Natural killer cell treated with Interleukin-12 subunit alpha and Interleukin-12 subunit beta and Interleukin-15 and Interleukin-18, amount 100 ng/mL, for 72 hours (primary cell): ENCODE results near the gene SYNGR3. TPM values are rescaled to one million over a fixed set of nuclear protein-coding genes. Genes with fewer than 3 reads are reported as not detected.

ENCODE experiments used
- ATAC-seq, 2 donors: fragments of 150-1000 bp; cut with Tn5 transposase in 1 of 2; sonication (Bioruptor Pico), chemical (Tn5 transposase) in 1 of 2; 2 replicates each; pipeline ENCODE4 v1.10.0; 2021
- DNase-seq: peaks from one replicate; pipeline ENCODE4 v3.0.0; 2022; ENCODE audit warnings: low spot score
- H3K27ac Mint-ChIP-seq, 2 donors: 1 replicate in 1 of 2; 2 replicates in 1 of 2; pipeline ENCODE4 v1.8.0; 2022; ENCODE audit warnings: mixed read lengths in 2 of 2, mild to moderate bottlenecking in 1 of 2, moderate library complexity in 1 of 2
- H3K27me3 Mint-ChIP-seq, 2 donors: 1 replicate in 1 of 2; 2 replicates in 1 of 2; pipeline ENCODE4 v1.8.0; 2022; ENCODE audit warnings: mixed read lengths in 2 of 2
- H3K36me3 Mint-ChIP-seq: one replicate; pipeline ENCODE4 v1.8.0; 2022; ENCODE audit warnings: mixed read lengths
- H3K4me1 Mint-ChIP-seq, 2 donors: 1 replicate in 1 of 2; 2 replicates in 1 of 2; pipeline ENCODE4 v1.8.0; 2022; ENCODE audit warnings: low read depth in 2 of 2, mixed read lengths in 2 of 2, mild to moderate bottlenecking in 1 of 2
- H3K4me3 Mint-ChIP-seq: one replicate; pipeline ENCODE4 v1.8.0; 2022; ENCODE audit warnings: mixed read lengths
- H3K9me3 Mint-ChIP-seq: 2 replicates; pipeline ENCODE4 v1.8.0; 2022; ENCODE audit warnings: mixed read lengths
- total RNA-seq, 2 donors: library from RNA; stranded (reverse); gene quantifications; one replicate each; pipeline ENCODE4 v1.2.3, GENCODE V29; 2022

SYNGR3 gene
- total RNA-seq, 2 donors from 2014 or later = 21.3 to 43.6 TPM

DNA sequence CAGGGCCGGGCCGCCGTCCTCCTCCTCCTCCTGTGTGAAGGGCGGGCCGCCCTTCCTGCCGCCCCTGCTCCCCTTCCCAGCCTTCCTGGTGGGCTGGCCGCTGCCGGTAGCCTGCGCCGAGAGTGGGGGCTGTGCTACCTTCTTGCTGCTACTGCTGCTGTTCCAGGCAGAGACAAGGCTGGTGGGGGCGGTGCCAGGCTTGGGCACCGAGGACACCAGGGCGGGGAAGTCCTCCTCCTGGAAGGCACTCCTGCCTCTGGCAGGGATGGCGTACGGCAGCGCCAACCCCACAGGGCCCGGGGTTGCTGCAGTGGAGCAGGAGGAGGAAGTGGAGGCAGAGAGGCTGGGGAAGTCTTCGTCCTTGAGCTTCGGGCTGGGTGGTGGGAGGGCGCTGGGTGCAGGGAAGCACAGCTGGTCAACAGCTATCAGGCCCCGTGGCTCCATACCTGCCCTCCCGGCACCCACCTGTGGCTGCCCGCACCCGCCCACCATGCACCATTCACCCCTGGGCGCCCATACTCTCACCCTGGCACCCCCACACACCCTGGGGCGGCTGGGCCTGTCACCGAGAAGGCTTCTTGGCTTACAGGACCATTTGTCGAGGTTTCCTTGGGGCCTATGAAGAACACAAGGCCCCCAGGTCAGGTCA is 10.2 kb downstream of the SYNGR3 start:
- ATAC-seq = no peak
- no peaks in the 10 kb centered on the region for H3K36me3 Mint-ChIP-seq
- no peak overlapping the region for H3K27ac Mint-ChIP-seq

DNA sequence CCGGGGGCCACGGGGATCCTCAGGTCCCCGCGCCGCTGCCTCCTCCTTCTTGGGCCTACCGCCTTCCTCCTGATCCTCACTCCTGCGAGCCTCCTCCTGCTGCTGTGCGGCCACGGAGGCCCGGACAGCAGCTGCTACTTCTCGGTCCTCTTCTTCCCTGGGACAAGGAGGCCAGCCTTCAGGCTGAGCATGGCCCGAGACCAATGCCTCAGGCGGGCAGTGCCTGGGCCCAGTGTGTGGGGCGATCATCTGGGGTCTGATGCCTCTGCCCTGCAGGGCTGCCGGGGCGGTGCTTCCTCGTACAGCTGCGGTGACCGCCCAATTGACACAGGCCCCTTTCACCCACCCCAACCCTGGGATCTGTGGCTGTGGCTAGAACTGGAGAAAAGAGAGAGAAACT is 11.3 kb downstream of the SYNGR3 start:
- H3K9me3 Mint-ChIP-seq = no peaks in the 10 kb centered on the region
- no peaks in the 10 kb centered on the region for H3K36me3 Mint-ChIP-seq
- H3K4me3 Mint-ChIP-seq = no peak overlapping the region
- DNase-seq = no peak
- no peaks in the 10 kb centered on the region for H3K27me3 Mint-ChIP-seq
- H3K4me1 Mint-ChIP-seq = peaks cover 2 to 17% of the 10 kb centered on the region in 2 donors
- no peak for ATAC-seq
- H3K27ac Mint-ChIP-seq = no peak overlapping the region

More for the DNA sequence above, 10.2 kb downstream of the SYNGR3 start:
- Mint-ChIP-seq H3K27me3 (no peaks in the 10 kb centered on the region), H3K4me3 (no peak overlapping the region), H3K4me1 (peaks cover 0 to 21% of the 10 kb centered on the region in 2 donors), H3K9me3 (no peaks in the 10 kb centered on the region)
- no peak for DNase-seq

DNA sequence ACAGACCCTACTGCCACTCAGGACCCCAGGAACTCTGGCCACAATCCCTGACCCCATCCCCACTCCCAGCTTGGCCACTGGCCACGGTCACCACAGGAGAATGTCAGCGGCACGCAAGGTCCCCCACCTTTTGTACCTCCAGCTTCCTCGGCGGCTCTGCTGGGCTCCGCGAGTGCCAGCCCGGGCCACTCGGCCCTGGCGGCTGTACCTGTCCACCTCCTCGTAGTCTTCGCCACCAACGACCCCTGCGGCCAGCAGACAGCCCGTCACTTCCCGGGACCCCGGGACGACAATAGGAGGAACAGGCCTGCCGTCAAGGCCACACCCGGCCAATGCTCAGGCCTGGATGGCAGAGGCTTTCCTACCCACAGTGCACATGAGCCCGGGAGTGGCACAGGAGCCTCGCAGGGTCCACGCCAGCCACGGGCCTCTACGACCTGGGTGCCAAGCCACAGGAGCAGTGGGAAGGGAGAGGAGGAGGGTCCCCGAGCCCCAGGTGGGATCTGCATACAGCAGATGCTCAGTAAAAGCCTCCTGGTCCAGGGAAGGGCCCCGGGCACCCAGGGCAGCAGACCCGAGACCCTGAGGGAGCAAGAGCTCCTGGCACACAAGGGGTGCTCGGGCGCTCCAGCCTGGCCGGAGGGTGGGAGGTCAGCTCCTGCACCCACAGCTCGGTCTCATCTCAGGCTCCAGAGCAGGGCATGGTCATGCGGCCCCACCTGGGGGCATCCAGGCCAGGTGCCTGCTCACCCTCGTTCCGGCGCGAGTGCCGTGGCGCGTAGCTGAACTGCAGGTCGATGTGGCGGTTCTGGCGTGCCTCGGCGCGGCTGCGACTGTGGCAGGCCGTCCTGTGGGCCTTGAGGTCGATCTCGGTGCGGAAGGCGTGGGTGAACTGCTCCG is 11.9 kb downstream of the SYNGR3 start:
- Mint-ChIP-seq H3K4me3 (no peak overlapping the region), H3K27me3 (no peaks in the 10 kb centered on the region), H3K27ac (no peak overlapping the region), H3K4me1 (peaks cover 9 to 17% of the 10 kb centered on the region in 2 donors), H3K9me3 (no peaks in the 10 kb centered on the region), H3K36me3 (no peaks in the 10 kb centered on the region)
- no peak for ATAC-seq
- no peak for DNase-seq

DNA sequence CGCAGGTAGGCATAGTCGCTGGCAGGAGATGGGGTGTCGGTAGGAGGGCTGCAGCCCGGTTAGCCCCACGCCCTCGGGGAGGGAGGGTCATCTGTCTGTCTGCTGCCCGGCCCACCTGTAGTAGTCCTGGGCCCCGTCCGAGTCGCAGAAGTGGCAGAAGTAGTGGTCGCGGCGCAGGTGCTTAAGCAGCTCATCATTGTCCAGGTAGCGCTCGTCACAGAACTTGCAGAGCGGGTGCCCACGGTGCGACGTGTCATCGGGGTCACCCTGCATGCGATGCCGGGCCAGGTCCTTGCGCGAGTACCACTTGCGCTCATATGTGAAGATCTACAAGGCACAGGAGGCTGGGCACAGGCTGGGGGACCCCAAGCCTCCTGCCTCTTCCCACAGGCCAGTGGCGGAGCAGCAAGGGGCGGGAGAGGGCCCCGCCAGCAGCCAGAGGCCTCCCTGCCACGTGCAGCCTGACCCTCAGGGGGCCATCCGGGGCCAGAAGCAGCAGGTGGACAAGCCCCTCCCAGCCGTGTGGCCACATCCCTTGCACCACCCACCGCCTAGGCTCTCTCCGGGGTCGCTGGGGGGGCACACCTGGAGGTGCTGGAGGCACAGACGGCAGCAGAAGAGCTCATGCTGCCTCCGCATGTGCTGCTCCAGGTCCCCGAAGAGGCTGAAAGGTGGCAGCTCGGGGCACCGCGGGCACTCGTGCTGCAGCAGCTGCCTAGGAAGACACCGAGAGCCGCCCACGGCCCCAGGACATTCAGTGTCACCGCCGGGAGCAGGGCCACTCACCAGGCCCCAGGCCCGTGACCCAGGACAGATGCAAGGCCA is 12.8 kb downstream of the SYNGR3 start:
- ATAC-seq (no peak), DNase-seq (no peak)
- Mint-ChIP-seq H3K9me3 (no peaks in the 10 kb centered on the region), H3K36me3 (no peaks in the 10 kb centered on the region), H3K4me1 (peaks cover 15 to 20% of the 10 kb centered on the region in 2 donors), H3K27ac (no peak overlapping the region), H3K4me3 (no peak overlapping the region), H3K27me3 (no peaks in the 10 kb centered on the region)

DNA sequence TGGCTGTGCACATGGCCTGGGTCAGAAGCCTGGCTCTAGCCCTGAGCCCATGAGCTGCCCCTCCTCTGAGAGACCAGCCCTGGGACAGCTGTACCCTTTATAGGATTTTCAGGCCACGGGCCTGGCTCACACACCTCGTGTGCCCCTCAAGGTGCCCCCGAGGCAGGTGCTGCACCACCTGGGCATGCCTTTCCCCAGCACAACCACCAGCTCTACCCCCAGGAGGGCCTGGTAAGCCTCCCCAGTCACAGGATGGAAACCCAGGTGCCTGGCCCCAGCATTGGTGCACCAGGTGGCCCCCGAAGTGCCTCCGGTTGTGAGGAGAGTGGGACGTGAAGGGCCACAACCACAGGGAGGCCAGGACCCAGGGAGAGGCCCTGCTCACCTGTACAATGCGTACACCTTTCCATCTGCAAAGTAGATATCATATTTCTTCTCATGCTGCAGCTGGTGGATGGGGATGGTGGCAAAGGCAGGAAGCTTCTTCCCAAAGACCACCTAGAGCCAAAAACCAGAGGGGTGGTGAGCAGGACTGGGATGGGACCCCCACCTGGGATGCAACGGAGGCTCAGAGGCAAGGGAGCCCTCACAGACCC is 13.6 kb downstream of the SYNGR3 start:
- H3K27me3 Mint-ChIP-seq = no peaks in the 10 kb centered on the region
- H3K9me3 Mint-ChIP-seq = no peaks in the 10 kb centered on the region
- ATAC-seq (no peak), DNase-seq (no peak)
- H3K36me3 Mint-ChIP-seq = no peaks in the 10 kb centered on the region
- no peak overlapping the region for H3K4me3 Mint-ChIP-seq
- H3K27ac Mint-ChIP-seq = no peak overlapping the region
- peaks cover 22 to 24% of the 10 kb centered on the region in 2 donors for H3K4me1 Mint-ChIP-seq

DNA sequence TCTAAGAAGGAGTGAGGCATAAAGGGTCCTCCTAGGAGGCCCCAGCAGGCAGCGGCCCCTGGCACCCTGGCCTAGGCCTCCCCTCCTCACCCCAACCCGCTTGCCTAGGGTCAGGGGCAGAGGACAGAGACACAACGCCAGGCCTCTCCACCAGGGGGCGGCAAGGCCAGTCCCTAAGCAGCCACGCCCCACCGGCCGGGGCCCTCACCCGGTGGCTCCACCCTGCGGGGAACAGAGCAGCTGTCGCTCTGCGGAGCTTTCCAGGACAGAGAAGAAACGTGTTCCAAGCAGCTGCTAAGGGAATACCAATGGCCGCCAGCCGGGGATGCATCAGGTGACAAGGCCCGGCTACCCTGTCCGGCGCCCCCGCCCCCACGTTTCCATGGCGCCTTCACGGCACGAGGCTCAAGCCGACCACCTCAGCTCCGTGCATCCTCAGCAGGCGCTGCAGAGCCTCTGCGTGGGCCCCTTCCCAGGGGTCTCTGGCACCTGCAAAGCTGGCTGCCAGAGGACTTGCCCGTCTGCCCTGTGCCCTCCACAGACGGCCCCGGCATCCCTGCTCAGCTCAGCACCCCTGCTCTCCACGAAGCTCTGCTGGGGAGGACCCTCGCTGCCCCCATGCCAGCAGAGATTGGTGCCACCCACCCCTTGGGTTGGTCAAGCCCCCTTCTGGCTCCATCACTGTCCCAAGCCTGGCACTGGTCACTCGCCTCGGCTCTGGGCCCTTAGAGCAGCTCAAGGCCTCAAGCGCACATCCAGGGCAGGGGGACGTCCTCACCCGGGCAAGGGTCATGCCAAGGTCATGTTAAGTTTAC is 14.3 kb downstream of the SYNGR3 start:
- H3K9me3 Mint-ChIP-seq = no peaks in the 10 kb centered on the region
- ATAC-seq (peak; percentile 85 to 87), DNase-seq (peak; percentile 82)
- H3K4me3 Mint-ChIP-seq = no peak overlapping the region
- no peak overlapping the region for H3K27ac Mint-ChIP-seq
- no peaks in the 10 kb centered on the region for H3K36me3 Mint-ChIP-seq
- H3K4me1 Mint-ChIP-seq = peaks cover 28% of the 10 kb centered on the region in 2 donors
- no peaks in the 10 kb centered on the region for H3K27me3 Mint-ChIP-seq

DNA sequence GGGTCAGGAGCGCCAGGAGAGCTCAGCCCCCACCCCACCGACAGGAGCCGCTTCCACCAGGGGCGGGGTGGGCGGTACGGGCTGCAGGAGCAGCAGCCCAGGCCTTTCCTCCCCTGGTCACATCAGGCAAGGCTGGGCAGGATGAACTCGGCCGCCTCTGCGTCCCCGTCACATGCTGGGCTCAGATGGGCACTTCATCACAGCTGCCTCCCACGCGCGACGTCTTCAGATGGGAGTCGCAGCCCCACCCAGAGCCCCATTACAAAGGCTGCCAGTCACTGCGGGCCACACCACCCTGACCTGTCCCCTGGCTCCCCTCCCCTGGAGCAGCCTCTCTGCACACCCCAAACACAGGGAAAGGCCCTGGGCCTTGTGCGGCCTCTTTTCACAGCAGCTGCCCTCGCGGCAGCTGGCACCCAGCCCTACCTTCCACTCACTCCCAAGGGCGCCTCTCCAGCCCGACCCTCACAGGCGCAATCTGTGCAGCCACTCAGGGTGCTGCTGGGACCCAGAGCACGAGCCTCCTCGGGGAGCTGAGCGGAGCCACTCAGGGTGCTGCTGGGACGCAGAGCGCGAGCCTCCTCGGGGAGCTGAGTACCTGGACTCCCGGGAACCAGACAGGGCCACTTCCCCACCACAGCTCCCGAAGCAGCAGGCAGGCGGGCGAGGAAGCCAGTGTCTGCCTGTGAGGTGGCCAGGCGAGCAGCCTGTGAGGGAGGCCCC is 15.2 kb downstream of the SYNGR3 start:
- Mint-ChIP-seq H3K4me3 (no peak overlapping the region), H3K9me3 (no peaks in the 10 kb centered on the region), H3K27ac (no peak overlapping the region)

DNA sequence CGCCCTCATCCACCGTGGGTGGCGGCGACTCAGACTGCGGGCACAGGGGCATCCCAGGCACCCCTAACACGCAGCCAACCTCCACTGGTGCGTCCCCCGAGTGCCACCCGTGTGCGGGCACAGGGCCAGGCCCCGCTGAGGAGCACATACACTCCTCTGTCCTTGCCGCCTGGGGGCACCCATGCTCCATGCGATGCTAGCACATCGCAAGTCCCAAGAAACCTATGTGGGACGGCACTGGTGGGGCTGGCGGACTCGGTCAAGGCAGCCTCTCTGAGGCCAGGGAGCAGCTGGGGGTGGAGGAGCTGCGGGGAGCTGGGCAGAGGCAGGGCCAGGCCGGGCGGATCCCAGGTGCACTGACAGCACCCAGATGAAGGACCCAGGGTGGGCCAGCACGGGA is 15.9 kb downstream of the SYNGR3 start:
- Mint-ChIP-seq H3K4me1 (peaks cover 32 to 37% of the 10 kb centered on the region in 2 donors), H3K27me3 (no peaks in the 10 kb centered on the region), H3K9me3 (no peaks in the 10 kb centered on the region), H3K4me3 (peak overlapping the region; percentile 95), H3K27ac (no peak overlapping the region), H3K36me3 (no peaks in the 10 kb centered on the region)
- ATAC-seq (no peak), DNase-seq (no peak)

More for the DNA sequence above, 15.2 kb downstream of the SYNGR3 start:
- peaks cover 28 to 30% of the 10 kb centered on the region in 2 donors for H3K4me1 Mint-ChIP-seq
- no peaks in the 10 kb centered on the region for H3K36me3 Mint-ChIP-seq
- ATAC-seq (no peak), DNase-seq (no peak)
- H3K27me3 Mint-ChIP-seq = no peaks in the 10 kb centered on the region

DNA sequence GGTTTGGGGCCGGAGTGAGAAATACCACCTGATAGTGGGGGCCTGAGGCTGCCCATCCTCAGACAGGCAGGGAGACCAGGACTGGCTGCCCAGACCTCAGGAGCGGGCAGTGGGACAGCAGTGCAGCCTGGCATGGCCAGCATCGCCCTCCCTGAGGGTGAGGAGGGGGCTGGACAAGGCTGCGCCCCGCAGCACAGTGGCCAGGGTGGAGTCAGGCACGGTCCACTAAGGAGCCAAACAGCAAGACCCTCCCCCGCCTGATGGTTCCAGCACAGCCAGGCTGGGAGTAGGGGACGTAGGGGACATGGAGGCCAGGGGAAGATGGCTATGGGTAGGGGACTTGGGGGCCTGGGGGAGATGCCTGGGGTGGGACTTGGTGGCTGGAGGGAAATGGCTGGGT is 16.5 kb downstream of the SYNGR3 start:
- H3K27me3 Mint-ChIP-seq = no peaks in the 10 kb centered on the region
- no peak for ATAC-seq
- H3K4me3 Mint-ChIP-seq = peak overlapping the region; percentile 95
- no peaks in the 10 kb centered on the region for H3K36me3 Mint-ChIP-seq
- H3K27ac Mint-ChIP-seq = peak overlapping the region in 1 of 2 donors; percentile 63
- H3K9me3 Mint-ChIP-seq = no peaks in the 10 kb centered on the region
- no peak for DNase-seq
- peaks cover 32 to 37% of the 10 kb centered on the region in 2 donors for H3K4me1 Mint-ChIP-seq

DNA sequence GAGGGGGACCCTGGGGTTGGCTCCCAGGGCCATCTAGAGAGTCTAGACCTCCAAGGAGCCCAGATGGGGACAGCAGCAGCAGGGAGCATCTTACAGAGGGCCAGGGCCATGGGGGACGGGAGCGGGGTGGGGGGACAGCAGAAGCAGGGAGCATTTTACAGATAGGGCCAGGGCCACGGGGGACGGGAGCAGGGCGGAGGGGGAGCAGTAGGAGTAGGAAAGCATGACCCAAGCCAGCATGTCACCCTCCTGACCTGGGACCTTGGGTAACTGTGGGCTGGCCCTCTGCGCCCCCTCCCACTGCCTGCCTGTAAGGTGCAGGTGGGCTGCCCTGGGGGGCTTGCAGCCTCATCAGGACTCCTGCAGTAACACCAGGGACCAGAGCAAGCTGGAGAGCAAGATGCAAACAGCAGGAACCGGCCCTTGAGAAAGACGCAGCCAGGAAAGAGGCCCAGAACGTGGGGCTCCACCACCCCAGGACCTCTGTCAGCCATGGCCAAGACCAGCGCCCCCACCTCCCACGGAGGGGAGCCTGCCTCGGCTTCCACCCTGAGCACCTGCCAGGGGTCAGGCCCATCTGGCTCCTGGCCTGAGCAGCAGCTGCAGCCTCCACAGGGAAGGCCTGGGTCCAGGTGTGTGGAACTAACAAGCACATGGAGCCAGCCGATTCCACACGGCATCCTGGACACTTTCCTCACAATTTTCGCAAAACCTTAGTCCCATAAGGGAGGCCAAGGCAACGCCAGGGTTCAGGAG is 17.5 kb downstream of the SYNGR3 start:
- Mint-ChIP-seq H3K36me3 (no peaks in the 10 kb centered on the region), H3K4me1 (peaks cover 32 to 37% of the 10 kb centered on the region in 2 donors), H3K27ac (peak overlapping the region; percentile 81 to 86), H3K4me3 (peak overlapping the region; percentile 95), H3K27me3 (no peaks in the 10 kb centered on the region), H3K9me3 (no peaks in the 10 kb centered on the region)
- ATAC-seq (no peak), DNase-seq (no peak)

DNA sequence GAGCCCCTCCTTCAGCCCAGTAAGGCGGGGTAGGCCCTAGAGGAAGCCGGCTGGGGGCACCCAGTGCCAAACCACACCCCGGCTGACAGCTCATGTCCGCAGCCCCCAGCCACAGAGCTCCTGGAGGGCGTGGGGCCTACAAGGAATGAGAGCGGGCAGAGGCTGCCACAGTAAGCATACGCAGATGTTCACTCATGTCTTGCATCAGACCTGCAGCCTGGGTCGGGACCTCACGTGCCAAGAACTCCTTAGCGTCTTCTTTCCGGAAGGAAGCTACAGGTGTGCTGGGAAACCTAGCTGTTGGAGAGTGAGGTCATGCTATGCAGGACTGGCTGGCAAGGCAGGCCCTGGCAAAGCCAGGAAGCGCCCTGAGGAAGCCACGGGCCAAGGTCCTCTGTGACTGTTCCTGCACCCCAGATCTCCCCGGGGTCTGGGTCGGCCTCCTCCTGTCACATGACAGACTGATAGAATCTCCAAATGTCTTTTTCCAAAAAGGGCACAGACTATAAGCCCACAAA is 18.3 kb downstream of the SYNGR3 start:
- no peaks in the 10 kb centered on the region for H3K36me3 Mint-ChIP-seq
- no peaks in the 10 kb centered on the region for H3K9me3 Mint-ChIP-seq
- DNase-seq (no peak), ATAC-seq (no peak)
- peaks cover 30 to 37% of the 10 kb centered on the region in 2 donors for H3K4me1 Mint-ChIP-seq
- no peaks in the 10 kb centered on the region for H3K27me3 Mint-ChIP-seq
- peak overlapping the region; percentile 95 for H3K4me3 Mint-ChIP-seq
- peak overlapping the region; percentile 81 to 86 for H3K27ac Mint-ChIP-seq
